ENCODE measurements around the gene TIRAP.
"Not testable (repeated sequence)": the region's sequence is repeated elsewhere in the genome, so short reads cannot be mapped to it uniquely, and the experiment has no call there.

TIRAP gene

DNA sequence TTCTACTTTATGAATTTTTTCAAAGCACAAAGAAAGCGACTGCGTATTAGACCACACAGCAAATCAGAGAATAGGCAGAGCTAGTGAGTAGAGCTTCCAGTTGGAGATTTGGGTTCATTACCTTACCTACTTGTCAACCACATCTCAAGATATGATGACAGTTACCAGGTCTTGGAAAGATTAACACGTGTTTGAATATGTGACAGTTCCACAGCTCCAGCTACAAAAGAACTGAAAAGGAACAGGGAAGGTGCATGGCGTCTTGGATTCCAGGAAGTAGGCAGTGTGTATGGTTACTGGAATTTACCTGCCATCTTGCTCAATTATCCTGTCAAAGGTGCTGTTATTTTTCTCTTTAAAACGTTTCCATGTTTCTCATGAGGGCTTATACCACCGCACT is 5.3 kb downstream of the TIRAP start:
- DNase-seq (ENCODE audit: low read depth) = no peak

DNA sequence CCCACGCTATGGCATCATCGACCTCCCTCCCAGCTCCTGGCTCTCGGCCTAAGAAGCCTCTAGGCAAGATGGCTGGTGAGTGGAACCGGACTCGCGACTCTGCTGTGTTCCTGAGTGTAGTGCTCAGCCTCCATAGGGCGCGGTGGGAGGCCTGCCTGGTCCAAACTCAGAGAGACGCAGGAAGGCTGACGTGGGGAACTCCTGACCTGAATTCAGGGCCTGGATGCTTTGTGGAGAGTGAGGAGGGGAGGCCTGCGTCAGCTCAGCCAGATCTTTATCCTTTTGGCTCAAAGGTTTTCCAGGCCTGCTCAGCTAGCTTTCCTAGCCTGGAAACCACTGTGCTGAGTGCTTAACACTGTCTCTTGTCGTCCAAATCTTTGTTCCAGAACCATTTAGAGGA is 8.0 kb downstream of the TIRAP start:
- no peak for DNase-seq (ENCODE audit: low read depth)

DNA sequence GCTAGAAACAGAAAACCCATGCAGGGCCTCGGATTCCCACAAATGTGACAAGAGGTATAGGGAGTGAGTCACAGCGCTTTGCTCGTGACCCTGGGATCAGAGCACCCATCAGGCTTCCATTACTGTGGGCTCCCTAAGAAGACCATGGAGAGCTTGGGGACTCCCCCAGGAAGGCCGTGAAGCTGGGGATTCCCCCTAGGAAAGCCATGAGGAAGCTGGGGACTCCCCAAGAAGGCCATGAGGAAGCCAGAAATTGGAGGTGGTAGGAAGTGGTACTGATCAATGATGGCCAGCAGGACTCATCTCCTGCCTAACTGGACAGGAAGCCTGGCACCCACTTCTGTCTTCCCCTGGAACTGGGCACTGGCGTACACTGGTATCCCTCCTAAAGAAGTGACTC is 10.8 kb downstream of the TIRAP start:
- DNase-seq (ENCODE audit: low read depth) = no peak

DNA sequence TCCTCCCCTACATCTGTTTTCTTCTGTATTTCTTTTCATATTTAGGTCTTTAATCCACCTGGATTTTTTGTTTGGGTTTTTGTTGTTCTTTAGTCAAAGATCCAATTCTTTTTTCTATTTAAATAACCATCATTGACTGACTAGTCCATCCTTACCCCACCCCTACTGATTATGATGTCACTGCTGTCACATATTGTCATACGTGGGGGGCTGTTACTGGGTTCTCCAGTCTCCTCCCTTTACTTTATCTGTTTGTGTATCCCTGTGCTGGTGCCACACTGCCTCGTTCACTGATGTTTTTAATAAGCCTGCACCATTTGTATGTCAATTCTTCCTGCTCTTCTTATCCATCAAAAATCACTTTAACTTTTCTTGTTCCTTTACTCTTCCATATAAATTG is 14.1 kb downstream of the TIRAP start:
- DNase-seq (ENCODE audit: low read depth) = no peak

DNA sequence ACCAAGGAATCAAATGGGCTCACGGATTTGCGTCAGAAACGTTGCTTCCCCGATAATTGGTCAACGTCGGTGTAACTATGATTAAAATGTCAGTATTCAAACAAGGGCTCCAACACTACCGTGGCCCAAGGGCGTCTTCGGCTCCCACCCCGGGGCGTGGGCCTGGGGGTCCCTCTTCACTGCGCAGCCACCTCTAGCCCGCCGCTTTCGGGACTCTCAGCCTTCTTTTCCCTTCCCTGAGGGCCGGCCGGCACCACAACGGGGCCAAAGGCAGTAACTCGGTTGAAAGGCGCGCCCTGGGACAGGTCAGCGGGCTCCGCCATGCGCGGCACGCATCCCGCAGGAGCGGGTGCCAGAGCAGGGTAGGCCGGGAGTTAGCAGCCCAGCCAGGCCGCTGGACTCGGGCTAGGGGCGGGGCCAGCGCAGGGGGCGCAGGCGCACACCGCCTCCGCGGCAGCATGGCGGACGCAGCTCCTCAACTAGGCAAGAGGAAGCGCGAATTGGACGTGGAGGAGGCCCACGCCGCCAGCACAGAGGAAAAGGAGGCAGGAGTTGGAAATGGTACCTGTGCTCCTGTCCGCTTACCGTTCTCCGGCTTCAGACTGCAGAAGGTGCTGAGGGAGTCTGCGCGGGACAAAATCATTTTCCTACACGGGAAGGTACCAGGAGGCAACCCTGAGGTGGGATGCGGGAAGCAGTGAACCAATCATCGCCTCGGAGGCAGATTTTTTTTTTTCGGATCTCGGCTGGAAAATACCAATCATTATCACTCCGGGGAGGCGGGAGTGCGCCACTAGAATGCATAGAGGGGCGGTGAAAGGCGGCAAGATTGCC is 20.9 kb downstream of the TIRAP start, which contains the start of gene DCPS:
DCPS (plus strand) TSS at position 438 of the 834 bp plus-strand sequence; CDS start at position 459, 21 bp downstream.
- peak; percentile 77 for DNase-seq (ENCODE audit: low read depth)

DNA sequence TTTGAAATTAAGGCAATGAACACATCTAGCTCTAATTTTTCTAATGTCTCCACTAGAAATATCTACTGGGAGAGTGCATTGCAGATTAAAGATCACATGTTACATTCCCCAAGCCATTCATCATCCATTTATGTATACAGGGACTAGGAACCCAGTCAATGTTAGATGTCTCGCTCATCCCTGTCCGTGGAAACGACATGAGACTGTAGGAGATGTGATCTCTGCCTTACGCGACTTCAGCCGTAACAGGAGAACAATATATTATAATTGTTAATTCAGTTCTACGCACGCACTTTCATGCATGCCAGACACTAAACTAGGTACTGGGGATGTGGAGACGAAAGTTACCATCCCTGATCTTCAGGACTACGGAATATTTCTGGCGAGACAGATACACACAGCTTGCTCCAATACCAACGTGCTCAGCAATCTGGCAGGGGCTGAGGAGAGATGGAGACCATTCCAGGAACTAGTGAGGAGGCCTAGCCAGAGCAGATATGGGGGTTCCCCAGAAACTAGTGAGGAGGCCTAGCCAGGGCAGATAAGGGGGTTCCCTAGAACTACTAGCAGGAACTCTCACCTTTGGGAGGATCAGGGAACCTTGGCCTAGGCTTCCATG is 21.7 kb downstream of the TIRAP start:
- no peak for DNase-seq (ENCODE audit: low read depth)

DNA sequence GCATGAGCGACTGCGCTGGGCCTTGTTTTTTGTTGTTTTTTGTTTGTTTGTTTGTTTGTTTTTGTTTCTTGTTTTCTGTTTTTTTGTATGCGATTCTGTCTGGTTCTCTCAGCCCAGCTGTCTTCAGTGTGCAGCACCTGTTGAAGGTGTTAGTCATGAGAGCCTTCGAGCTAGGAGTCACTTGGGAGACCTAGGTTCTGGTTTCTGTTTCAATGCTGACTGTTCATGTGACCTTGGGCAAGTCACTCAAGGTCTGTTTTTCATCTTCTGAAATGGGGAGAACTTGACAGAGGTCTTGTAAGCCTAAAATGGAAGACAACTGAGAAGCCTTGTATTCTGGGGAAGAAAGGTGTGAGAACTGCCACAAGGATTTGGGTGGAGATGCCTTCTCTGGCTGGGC is 22.8 kb downstream of the TIRAP start:
- DNase-seq (ENCODE audit: low read depth) = no peak

DNA sequence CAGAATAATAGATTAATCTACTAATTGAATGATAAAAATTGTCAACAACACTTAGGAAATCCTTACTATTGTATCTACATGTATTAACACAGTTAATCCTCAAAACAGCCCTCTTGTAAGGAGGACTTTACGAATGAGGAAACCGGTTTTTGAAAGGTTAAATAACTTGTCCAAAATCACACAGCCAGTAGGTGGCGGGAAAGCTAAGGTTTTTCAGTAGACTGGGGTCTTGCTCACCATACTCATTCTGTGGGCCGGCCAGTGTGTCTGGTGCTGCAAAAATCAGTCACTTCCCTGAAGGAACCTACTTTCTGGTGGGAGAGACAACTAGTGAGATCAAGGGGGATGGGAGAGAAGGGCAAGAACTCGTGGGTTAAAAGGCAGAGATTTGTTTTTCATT is 24.8 kb downstream of the TIRAP start:
- DNase-seq (ENCODE audit: low read depth) = no peak

DNA sequence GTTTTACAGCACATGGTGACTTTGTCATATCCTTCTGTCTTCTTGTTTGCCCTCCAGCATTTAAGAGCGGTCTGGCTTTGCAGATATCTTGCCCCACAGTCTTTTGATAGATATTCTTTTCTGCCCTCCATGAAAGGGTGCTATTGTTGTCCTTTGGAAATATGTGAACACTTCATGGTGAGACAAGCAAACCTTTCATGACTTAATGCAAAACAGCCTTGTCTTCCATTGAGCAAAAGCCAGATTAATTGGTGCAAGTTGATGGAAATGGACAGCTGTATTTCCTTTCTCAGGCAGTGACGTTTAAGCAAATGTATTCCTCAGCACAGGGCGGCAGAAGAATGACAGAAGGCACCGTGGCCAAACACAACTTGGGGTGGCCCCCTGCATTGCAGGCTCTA is 25.4 kb downstream of the TIRAP start:
- DNase-seq (ENCODE audit: low read depth) = no peak

DNA sequence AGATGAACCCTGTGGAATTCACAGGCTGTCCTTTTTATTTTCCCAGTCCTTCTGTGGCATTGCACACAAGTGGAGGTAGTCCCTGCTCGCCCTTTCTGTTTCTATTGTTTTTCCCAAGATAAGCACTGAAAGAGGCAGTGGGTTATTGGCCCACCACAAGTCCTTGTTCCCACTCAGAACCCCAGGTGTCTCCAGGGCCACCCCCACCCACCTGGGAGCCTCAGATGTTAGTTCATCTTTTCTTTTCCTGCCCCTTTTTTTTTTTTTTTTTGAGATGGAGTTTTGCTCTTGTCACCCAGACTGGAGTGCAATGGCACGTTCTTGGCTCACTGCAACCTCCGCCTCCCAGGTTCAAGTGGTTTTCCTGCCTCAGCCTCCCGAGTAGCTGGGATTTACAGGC is 25.9 kb downstream of the TIRAP start:
- DNase-seq (ENCODE audit: low read depth) = not testable (repeated sequence)

DNA sequence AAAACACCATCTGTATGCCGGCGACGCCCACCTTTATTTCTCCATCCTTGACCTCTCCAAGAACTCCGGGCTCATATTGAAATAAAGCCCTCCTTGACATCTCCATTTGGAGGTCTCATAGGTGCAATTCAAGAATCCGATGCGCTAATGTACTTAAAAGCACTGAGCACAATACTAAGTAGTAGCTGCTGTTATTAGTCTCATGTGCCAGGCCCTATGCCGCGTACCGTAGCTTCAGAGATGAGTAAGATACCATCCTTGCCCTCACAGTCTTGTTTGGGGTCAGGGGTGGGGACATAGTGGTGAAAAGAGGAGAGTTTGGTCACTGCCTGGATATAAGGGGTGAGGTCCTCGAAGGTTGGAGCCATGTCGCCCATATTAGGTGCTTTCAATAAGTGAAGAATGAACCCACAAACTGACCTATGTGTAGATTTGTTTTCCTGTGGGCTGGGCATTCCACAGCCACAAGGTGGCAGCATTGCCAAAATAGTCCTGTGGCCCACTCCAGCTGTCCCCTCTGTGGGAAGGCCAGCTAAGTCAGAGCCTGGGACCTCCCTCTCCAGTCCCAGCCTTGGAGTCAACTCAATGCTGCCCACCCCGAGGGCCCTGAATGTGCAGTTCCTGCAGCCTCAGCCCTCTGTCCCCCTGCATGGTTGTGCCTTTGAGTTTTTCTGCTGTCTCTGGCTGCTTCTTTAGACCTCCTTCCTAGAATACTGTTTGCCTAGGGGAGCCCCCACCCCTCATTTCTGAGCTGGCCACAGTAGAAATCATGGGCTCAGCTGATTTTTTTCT is 27.5 kb downstream of the TIRAP start:
- peak; percentile 42 for DNase-seq (ENCODE audit: low read depth)

DNA sequence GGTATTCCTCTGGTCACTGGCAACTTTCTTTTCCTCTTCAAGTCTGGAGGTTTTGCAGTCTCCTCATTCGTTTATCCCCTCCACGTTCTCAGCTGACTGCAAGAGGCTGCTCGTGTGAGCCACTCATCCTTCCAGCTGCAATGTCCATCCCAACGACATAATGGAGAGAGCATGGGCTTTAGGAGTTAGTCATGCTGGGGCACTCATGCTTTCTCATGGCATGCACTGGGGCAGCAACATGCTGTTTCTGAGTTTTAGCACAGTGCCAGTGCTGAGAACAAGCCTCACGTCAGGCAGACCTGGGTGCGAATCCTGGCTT is 28.1 kb downstream of the TIRAP start:
- DNase-seq (ENCODE audit: low read depth) = no peak

DNA sequence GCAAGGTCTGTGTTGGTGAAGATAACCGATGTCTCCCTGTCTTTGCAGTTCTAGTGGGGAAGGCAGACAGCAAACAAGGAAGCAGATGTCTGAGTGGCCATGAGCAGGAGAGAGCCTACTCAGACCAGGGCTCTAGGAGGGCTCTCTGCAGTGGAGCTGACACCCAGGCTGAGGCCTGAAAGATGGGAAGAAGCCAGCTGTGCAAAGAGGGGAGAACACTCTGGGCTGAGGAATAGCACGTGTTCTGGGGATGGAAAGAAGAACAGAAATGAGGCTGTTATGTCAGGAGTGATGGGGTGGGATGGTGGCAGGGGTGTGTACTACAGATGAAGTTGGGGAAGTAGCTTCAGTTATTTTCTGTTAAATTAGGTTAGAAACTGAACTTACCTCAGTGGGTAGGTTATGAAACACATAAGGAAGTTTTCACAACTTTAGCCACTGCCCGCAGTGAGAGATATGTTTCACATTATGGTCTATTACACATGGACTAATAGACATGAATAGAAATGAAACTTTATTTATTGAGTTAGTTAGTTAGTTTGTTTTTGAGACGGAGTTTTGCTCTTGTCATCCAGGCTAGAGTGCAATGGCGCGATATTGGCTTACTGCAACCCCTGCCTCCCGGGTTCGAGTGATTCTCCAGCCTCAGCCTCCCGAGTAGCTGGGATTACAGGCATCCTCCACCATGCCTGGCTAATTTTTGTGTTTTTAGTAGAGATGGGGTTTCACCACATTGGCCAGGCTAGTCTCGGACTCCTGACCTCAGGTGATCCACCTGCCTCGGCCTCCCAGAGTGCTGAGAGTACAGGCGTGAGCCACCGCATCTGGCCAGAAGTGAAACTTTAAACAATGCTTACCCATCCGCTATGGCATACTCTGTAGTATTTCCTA is 28.8 kb downstream of the TIRAP start:
- no peak for DNase-seq (ENCODE audit: low read depth)

DNA sequence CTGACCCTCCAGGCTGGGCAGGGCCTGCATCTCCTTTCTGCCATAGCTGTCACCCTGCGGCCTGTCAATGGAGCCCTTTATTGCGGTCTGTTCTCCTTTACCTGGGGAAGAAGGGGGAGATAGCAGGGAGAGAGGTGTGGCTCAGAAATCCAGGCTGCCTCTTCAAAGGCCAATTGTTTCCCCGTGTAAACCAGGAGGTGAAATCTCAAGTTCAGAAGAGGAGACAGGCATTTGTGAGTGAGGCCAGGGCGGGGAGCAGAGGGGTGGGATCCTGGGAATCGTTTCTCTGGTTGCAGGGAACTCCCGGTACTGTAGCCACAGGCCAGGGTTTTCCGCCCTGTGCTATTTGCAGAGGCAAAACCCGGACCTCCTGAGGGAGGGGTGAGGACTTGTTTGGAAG is 30.1 kb downstream of the TIRAP start:
- DNase-seq (ENCODE audit: low read depth) = no peak

DNA sequence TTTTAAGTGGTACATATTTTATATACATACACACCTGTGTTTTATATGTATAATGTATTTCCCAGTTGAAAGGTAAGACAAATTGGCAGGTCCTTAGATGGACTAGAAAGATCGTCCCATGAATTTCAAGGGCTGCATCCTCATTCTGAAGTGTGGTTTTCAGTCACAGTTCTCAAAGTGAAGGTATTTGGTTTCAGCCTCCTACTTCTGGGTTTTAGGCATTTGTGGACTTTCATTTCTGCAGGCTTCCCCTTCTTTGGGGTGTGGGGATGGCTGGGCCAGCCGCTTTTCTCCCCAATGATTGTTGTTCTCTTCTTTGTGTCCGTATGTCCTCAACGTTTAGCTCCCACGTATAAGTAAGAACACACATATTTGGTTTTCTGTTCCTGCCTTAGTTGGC is 30.9 kb downstream of the TIRAP start:
- no peak for DNase-seq (ENCODE audit: low read depth)

DNA sequence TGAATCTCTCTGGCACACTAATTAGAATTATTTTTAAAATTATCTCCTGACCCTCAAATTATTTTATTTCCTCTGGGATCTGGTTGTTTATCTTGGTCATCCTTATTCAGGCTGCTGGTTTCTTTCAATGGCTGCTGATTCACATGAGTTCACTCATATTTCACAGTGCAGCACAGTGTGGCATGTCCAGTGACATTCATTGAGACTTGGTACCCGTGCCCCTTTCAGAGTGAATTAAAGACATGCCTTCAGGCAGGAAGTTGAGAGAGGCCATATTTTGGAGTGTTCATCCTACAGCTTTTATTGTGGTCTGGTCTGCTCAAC is 34.5 kb downstream of the TIRAP start:
- no peak for DNase-seq (ENCODE audit: low read depth)

DNA sequence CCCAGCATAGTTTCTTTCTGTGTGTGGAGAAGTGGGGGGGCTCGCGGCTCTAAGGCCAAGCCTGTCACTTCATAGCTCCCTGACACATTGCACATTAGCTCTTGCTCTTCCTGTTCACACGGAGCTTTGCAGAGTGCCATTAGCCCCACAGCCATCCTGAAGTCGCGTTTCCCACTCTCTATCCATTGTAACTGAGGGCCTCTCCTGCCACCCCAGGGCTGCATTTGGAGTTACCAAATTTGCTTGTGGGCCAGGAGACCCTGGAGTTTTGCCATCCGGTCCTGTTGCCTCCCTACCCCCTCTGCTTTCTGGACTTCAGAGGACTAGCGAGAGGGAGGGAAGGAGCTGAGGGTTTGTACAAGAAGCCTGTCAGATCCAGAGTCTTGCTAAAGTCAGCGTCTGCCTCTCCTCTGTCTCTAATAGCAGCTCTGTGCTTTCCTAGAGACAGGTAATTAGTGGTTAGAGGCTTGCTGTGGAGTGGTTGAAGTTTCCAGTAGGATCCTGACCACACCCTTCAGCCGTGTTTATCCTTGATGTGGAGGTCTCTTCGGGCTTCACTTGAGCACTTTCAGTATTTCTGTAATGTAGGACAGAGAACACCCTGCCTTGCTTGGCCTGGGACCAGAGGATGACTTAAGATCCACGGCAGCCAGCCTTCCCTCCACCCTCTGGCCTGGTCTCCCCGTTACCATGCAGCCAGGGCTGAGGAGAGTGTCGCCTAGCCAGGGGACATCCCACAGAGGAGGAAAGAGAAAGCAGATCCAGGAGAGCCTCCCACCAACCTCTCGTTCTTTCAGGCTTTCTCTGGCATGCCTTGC is 35.1 kb downstream of the TIRAP start:
- no peak for DNase-seq (ENCODE audit: low read depth)

DNA sequence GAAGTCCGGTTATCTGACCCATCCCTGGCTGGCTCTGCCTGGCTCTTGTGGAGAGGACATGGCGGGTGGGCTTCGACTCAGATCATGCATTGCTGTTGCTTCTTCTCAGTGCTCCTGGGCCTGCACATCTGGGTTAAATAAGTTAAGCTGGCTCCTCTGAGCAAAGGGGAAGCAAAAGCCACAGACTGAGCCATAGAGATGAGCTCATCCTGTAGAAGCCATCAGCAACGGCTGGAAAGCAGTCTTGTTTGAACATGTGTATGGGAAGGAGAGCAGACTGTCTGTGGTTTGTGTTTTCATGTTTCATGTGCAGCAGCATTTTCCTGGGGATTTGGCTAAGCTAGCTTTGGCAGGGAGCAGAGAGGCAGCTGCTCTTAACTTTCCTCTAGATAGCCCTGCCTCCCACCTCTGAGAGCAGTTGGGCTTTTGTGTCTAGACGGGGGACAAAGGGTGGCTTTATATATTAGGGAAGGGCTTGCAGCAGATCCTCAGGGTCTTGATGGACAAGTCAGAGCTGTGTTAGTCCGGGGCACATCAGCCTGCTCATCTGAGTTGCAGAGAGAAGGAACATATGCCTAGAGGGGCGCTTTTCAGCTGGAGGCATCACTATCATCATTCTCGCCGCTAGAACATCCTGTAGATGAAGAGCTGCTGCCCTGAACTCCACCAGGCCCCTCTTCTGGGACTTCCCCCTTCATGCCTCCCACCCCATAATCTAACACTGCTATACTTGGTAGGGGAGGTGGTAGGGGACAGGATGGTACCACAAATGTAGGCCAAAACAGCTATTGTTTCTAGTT is 35.9 kb downstream of the TIRAP start:
- no peak for DNase-seq (ENCODE audit: low read depth)

DNA sequence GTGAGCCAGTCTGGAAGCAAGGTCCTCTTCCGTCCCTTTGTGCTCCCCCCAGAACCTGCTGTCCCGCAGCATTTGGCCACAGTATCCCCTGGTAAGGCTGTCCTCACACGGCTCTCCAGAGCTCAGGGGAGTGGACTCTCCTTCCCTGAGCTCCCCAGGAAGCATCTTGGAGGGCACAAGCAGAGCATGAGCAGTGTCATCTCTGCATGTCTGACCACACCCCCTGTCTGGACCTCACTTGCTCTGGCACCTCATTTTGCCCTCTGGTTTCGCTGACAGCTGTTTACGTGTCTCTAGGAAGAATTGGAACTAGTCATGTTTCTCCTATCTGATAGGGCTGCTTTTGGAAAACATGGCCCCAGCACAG is 36.5 kb downstream of the TIRAP start:
- DNase-seq (ENCODE audit: low read depth) = no peak

DNA sequence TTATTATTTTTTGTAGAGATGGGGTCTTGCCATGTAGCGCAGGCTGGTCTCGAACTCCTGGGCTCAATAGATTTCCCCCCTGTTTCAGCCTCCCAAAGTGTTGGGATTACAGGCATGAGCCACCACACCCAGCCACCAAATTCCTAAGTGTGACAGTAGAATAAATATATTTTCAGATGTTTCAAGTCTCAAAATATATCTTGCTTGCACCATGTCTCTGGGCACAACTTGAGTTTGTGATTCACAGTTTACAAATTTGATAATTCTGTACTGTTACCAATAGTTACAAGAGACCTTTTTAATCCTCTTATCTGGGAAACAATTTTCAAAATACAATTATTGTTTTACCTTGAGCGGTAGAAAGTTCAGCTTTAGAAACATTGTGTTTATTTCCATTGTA is 40.1 kb downstream of the TIRAP start:
- DNase-seq (ENCODE audit: low read depth) = no peak

Data from activated T-cell treated with anti-CD3 and anti-CD28 coated beads for 1 hour (primary cell).